Mucosa of descending colon (tissue), 3 donors: ENCODE results near the gene KRT76. TPM values are rescaled to one million over a fixed set of nuclear protein-coding genes. Genes with fewer than 3 reads are reported as not detected.
"Not testable (repeated sequence)": the region's sequence is repeated elsewhere in the genome, so short reads cannot be mapped to it uniquely, and the experiment has no call there.

ENCODE experiments used
- ATAC-seq: fragments of 200-7000 bp; cut with Tn5 transposase; one replicate; pipeline ENCODE4 v1.9.1; 2020; ENCODE audit warnings: mild to moderate bottlenecking, moderate library complexity
- DNase-seq, 3 donors: peaks; one replicate each; pipeline ENCODE4 v3.0.0-alpha.2; 2020
- H3K36me3 ChIP-seq: fragments of 200-600 bp; one replicate; pipeline ENCODE4 v1.8.0; 2021; ENCODE audit warnings: low read depth, mild to moderate bottlenecking
- H3K4me1 ChIP-seq: fragments of 200-600 bp; one replicate; pipeline ENCODE4 v1.8.0; 2021; ENCODE audit warnings: low read depth, mild to moderate bottlenecking
- H3K4me3 ChIP-seq: fragments of 200-600 bp; one replicate; pipeline ENCODE4 v1.8.0; 2021; ENCODE audit warnings: mild to moderate bottlenecking
- H3K9me3 ChIP-seq: fragments of 200-600 bp; one replicate; pipeline ENCODE4 v1.8.0; 2021; ENCODE audit warnings: mild to moderate bottlenecking
- intact Hi-C, 2 donors: fragments of 100-400 bp; cut with DNase I in 1 of 2; cut with micrococcal nuclease in 1 of 2; formaldehyde crosslinking; loops; one replicate each; pipeline versions ENCODE4 v1.11.0 to v1.11.1; 2022; cut with DNase I, micrococcal nuclease
- total RNA-seq, 3 donors: library from RNA; stranded (reverse); fragmentation: NEBNext Ultra II Directional in 2 of 3; extraction: Animal tissue kit (Norgen Biotek cat#: 25700) in 2 of 3; gene quantifications; one replicate each; pipeline versions ENCODE4 v1.2.1 to v1.2.4, GENCODE V29; 2021 to 2023
- TF ChIP-seq, protein P1 (sequence below): fragments of 200-600 bp; IDR thresholded peaks from one replicate; pipeline ENCODE4 v1.8.0; 2022; ENCODE audit warnings: antibody characterized with exemption, mild to moderate bottlenecking
- donor health status: DM: no; HTN: no; CAD: no; lungs with moderate emphysema.
- donor health status: DM: no; HTN: no; CAD: no.
- donor health status: DM: no; HTN: yes; CAD: no.

KRT76 gene
- total RNA-seq, 3 donors from 2014 or later: not detected

DNA sequence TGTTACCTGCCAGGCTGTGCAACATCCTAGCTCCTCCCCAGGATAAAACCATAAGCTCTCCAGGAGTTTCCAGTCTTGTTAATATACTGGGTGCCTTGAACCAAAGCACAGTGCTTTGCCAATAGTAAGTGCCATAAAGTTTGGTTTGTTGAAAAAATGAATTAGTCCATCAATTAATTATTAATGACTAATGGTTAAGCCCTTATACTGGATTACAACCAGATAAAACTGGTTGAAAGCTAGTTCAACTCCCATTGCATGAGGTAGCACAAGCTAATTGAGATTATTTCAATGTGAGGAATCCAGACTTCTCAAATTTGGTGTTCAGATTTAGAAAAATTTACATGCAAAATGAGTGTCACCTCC is 20.4 kb upstream of the KRT76 start:
- Histone ChIP-seq H3K4me3 (no peak overlapping the region), H3K4me1 (peaks cover 8% of the 10 kb centered on the region), H3K36me3 (no peaks in the 10 kb centered on the region), H3K9me3 (no peaks in the 10 kb centered on the region)
- no peak for ATAC-seq
- intact Hi-C loops: no loop called here
- no peak for DNase-seq
- TF ChIP-seq, protein P1, sequence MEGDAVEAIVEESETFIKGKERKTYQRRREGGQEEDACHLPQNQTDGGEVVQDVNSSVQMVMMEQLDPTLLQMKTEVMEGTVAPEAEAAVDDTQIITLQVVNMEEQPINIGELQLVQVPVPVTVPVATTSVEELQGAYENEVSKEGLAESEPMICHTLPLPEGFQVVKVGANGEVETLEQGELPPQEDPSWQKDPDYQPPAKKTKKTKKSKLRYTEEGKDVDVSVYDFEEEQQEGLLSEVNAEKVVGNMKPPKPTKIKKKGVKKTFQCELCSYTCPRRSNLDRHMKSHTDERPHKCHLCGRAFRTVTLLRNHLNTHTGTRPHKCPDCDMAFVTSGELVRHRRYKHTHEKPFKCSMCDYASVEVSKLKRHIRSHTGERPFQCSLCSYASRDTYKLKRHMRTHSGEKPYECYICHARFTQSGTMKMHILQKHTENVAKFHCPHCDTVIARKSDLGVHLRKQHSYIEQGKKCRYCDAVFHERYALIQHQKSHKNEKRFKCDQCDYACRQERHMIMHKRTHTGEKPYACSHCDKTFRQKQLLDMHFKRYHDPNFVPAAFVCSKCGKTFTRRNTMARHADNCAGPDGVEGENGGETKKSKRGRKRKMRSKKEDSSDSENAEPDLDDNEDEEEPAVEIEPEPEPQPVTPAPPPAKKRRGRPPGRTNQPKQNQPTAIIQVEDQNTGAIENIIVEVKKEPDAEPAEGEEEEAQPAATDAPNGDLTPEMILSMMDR: no peak

DNA sequence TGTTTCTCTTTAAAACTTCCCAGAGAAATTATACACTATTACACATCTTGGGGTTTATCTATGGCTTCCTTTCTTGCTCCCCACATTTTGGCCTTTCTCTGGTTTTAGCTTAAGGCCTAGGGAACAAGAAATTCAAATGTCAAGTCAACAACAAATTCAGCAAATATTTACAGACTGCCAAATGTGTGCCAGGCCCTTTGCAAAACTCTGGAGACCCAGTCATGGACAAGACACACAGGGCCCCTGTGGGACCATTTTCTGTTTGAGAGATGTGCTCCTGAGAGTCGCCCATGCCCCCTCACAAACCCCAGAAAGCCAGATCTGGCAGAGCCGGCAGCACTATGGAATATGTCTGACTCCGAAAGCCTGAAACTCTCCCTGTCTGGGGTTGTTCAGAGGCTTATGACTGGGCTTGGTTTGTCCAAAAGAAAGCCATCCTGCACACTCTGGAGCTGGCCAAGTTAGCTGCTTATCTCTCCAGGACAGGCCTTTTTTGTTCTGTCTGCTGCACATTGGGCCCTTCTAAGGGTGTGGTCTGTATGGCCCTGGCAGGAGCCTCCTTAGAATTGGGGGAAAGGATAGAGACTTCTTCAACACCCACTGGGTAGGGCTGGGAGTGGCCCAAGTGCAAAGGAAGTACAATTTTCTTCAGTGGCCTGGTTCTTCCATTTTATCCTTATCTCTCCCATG is 19.8 kb upstream of the KRT76 start:
- H3K36me3 ChIP-seq: no peaks in the 10 kb centered on the region
- H3K9me3 ChIP-seq: no peaks in the 10 kb centered on the region
- ATAC-seq: no peak
- no peak overlapping the region for H3K4me3 ChIP-seq
- TF ChIP-seq, protein P1: no peak
- intact Hi-C loops: no loop called here
- peaks cover 8% of the 10 kb centered on the region for H3K4me1 ChIP-seq
- no peak for DNase-seq

DNA sequence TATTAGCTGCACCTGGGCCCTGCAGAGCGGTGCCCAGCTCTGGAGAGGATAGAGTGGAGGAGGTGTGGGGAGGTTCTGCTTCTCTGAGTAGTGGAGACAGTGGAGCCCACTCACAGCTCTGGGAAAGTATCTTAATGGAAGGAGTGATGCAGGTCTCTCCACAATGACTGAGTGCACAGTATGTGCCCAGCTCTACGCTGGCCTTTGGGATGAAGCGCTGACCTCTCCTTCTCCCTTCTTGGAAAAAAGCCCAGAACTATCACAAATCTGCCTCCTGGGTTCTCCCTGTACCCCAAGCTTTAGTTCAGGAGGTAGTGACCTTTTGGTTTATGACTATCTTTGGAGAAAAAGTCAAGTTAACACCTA is 19.3 kb upstream of the KRT76 start:
- DNase-seq (no peak), ATAC-seq (no peak)

DNA sequence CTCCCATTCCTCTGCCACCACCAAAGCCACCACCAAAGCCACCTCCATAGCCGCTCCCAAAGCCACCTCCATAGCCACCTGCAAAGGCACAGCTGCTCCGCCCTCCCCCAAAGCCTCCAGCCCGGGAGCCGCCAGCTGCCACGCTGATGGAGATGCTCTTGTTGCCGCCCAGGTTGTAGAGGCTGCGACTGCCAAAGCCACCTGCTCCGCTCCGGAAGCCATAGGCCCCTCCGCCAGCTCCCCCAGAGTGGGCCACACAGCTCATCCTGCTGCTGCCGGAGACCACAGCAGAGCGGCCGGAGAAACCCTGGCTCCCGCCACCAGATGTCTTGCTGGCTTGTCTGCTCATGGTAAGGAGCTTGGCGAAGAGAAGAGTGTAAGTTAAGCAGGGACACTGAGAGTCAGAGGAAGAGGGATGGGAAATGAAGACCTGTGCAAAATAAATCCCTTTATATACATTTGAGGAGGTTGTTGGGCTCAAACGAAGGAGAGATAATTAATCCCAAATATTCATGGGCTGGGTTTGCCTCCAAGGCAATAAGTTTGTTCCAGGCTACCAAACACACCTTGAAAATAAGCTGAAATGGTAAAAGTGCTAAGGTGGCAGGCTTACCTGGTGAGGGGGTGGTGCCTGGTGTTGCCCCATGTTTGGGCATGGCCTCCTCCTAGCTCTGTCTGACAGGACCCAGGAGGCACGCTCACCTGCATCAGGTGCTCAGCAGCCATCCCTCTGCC is 18.7 kb upstream of the KRT76 start, which contains the start of gene KRT3:
KRT3 (minus strand) TSS at position 424 of the 735 bp plus-strand sequence; CDS start at position 349, 75 bp downstream.
- H3K9me3 ChIP-seq: no peaks in the 10 kb centered on the region
- no peak for DNase-seq
- TF ChIP-seq, protein P1: no peak
- no peak within 1 kb of the TSS for H3K4me3 ChIP-seq
- intact Hi-C loops: no loop called here
- peaks cover 7% of the 10 kb centered on the region for H3K4me1 ChIP-seq
- H3K36me3 ChIP-seq: no peaks in the 10 kb centered on the region
- ATAC-seq: no peak

More for the DNA sequence above, 19.3 kb upstream of the KRT76 start:
- Histone ChIP-seq H3K4me3 (no peak overlapping the region), H3K36me3 (no peaks in the 10 kb centered on the region), H3K9me3 (no peaks in the 10 kb centered on the region), H3K4me1 (peaks cover 8% of the 10 kb centered on the region)
- TF ChIP-seq, protein P1: no peak
- intact Hi-C loops: no loop called here

DNA sequence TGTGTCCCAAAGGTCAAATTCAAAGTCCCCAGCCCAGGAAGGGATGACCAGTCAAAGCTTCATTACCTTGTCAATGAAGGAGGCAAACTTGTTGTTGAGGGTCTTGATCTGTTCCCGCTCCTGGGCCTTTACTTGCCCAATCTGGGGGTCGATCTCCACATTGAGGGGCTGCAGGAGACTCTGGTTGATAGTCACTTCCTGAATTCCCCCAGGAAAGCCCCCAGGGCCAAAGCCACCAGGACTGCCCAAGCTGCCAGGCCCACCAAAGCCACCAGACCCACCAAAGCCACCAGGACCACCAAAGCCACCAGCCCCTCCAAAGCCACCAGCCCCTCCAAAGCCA is 18.2 kb upstream of the KRT76 start:
- intact Hi-C loops, ATAC-seq, DNase-seq, H3K4me1 ChIP-seq, H3K36me3 ChIP-seq, H3K4me3 ChIP-seq, H3K9me3 ChIP-seq: not testable (repeated sequence)

DNA sequence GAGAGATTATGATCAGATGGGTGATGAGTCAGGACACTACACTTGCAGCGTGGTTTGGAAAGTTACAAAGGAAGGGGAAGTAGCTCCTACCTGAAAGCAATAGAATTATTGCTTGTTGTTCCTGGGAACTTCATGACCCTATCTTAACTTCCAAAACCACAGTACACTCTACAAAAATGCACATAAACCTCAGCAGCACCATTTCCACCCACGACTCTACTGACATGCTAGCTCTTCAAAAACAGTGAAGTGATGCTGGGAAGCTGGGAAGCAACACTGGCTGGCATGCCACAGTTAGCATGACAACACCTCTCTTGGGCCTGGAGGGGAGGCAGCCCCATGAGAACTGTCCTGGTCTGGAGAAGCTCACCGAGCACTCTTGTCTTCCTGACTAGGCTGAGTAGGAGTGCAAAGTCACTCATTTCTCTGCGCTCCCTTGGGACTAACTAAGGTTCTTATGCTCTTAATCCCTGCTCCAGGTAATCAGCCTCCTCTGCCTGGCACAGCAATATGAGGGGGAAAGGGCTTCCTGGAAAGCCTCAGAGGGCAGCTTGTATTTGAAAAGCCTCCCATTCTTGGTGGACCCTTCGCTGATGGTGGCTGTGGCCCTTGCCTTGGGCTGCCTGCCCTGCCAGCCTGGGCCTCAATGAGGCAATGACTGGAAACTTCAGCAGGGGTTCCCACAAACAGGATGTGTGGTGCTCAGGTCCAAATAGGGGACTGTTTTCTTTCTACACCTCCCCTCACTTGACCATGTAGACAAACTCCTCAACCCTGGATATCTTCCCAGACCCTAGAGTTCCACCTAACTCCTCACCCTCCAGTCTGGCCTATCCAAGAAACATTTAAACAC is 17.6 kb upstream of the KRT76 start:
- Histone ChIP-seq H3K4me1 (no peaks in the 10 kb centered on the region), H3K4me3 (no peak overlapping the region), H3K36me3 (no peaks in the 10 kb centered on the region), H3K9me3 (no peaks in the 10 kb centered on the region)
- intact Hi-C loops: no loop called here
- DNase-seq (no peak), ATAC-seq (no peak)
- TF ChIP-seq, protein P1: no peak
